IPS-18a (cell line): ENCODE results near the gene SPAG17.

Experiments used
- H3K27ac ChIP-seq: one replicate; pipeline ENCODE4 v1.5.1; 2013; ENCODE audit warnings: low read length
- H3K27me3 ChIP-seq: one replicate; pipeline ENCODE4 v1.6.1; 2013; ENCODE audit warnings: mild to moderate bottlenecking, low read length; ENCODE audit not compliant: control insufficient read depth, insufficient read depth
- H3K36me3 ChIP-seq: one replicate; pipeline ENCODE4 v1.6.1; 2013; ENCODE audit warnings: low read depth, low read length; ENCODE audit not compliant: control insufficient read depth
- H3K4me1 ChIP-seq: one replicate; pipeline ENCODE4 v1.6.1; 2013; ENCODE audit warnings: low read depth, low read length; ENCODE audit not compliant: control insufficient read depth
- H3K4me3 ChIP-seq: one replicate; pipeline ENCODE4 v1.5.1; 2013; ENCODE audit warnings: low read length
- H3K9ac ChIP-seq: one replicate; pipeline ENCODE4 v1.6.1; 2013; ENCODE audit warnings: mild to moderate bottlenecking, low read length, moderate library complexity
- H3K9me3 ChIP-seq: one replicate; pipeline ENCODE4 v1.6.1; 2013; ENCODE audit warnings: low read depth, low read length; ENCODE audit not compliant: control insufficient read depth

The SPAG17 gene

DNA sequence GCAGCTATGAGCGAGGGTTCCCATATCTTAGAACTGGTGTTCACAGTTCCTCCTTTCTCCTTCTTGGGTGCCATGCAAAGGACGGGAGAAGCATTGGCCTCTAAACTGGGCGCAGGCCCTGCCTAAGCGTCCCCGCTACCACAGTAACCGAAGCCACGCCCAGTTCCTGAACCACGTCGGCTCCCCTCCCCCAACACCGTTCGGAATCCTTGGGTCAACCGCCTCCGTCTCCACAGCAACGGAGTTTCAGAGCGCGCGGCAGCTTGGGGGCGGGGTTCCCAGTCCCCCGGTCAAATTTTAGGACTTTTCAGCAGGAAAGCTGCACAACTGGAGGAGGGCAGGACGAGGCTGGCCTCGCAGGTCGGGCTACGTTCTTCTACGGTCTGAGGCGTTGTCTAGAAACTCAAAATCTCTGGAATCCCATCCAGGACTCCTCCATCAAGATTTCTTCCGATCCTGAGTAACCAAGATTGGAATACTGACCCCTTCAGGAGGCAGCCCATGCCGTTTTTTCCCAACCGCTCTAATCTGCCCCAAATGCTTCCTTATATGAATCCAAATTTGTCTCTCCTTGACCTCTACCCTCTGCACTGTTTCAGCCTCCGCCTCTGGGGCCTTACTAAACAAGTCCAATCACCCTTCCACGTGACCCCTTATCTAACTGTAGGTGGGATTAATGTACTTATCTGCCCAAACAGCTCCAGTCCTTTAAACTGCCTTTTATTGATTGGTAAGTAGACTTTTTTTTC is at the start of gene SPAG17:
TSS of gene SPAG17 (minus strand) at position 145 of the 749 bp plus-strand sequence. CDS start at position 74, 71 bp downstream.
- H3K9ac ChIP-seq, result peak within 1 kb of the TSS; percentile 54
- peaks cover 25% of the 10 kb centered on the region for H3K4me1 ChIP-seq
- no peaks in the 10 kb centered on the region for H3K36me3 ChIP-seq
- peak within 1 kb of the TSS; percentile 69 for H3K27ac ChIP-seq
- no peaks in the 10 kb centered on the region for H3K27me3 ChIP-seq
- peak within 1 kb of the TSS; percentile 71 for H3K4me3 ChIP-seq
- H3K9me3 ChIP-seq, result no peaks in the 10 kb centered on the region

DNA sequence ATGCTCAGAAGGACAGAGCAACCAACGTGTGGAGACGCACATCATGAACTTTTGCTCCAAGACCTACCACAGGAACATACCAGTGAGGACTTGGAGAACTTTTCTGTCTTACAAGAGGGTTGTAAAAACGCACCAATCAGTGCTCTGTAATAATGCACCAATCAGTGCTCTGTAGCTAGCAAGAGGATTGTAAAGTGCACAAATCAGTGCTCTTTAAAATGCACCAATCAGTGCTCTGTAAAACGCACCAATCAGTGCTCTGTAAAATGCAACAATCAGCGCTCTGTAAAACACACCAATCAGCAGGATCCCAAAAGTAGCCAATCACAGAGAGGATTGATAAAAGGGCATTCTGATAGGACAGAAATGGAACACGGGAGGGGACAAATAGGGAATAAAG is 40.4 kb upstream of the SPAG17 start:
- Histone ChIP-seq H3K36me3 (no peaks in the 10 kb centered on the region), H3K9me3 (no peaks in the 10 kb centered on the region), H3K4me3 (no peak overlapping the region), H3K27me3 (no peaks in the 10 kb centered on the region), H3K27ac (no peak overlapping the region), H3K9ac (no peak overlapping the region), H3K4me1 (no peaks in the 10 kb centered on the region)

DNA sequence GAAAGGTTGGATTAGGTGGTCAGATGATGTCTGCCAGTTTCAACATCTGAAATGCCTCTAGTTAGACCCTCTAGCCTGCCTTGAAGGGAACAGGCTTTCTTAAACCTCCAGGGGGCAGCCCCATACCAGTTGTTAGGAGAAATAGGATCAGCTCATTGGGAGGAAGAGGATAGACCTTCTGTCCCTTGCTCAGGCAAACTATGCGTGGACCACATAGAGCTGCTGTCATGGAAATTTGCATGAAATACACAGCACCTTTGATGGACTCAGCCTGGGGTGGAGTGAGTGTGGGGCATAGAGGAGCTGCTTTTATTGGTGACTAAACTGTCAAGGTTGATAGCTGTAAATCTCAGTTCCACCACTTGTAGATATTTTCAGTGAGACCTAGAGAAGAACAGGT is 38.4 kb upstream of the SPAG17 start:
- Histone ChIP-seq H3K9ac (no peak overlapping the region), H3K27me3 (no peaks in the 10 kb centered on the region), H3K9me3 (no peaks in the 10 kb centered on the region), H3K4me1 (no peaks in the 10 kb centered on the region), H3K36me3 (no peaks in the 10 kb centered on the region), H3K4me3 (no peak overlapping the region), H3K27ac (no peak overlapping the region)

DNA sequence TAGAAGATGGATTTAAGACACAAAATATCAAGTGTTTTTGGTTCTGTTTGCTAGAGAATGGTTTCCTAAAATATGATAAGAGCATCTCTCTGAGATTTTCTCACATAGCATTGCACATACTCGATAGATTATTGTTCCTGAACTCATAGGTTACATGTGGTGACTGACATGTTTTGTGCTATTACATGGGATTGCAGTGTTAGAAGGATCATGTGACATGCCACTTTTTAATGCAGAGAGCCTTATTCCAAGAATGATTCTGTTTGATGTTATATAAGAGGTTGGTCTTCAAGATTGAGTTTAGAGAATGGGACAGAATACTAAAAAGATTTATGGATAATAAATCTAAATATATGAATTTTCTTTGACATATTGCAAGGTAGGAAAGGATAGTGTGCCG is 34.4 kb upstream of the SPAG17 start:
- no peak overlapping the region for H3K27ac ChIP-seq
- no peaks in the 10 kb centered on the region for H3K4me1 ChIP-seq
- no peaks in the 10 kb centered on the region for H3K9me3 ChIP-seq
- H3K36me3 ChIP-seq, result no peaks in the 10 kb centered on the region
- H3K27me3 ChIP-seq, result no peaks in the 10 kb centered on the region
- no peak overlapping the region for H3K9ac ChIP-seq
- no peak overlapping the region for H3K4me3 ChIP-seq

DNA sequence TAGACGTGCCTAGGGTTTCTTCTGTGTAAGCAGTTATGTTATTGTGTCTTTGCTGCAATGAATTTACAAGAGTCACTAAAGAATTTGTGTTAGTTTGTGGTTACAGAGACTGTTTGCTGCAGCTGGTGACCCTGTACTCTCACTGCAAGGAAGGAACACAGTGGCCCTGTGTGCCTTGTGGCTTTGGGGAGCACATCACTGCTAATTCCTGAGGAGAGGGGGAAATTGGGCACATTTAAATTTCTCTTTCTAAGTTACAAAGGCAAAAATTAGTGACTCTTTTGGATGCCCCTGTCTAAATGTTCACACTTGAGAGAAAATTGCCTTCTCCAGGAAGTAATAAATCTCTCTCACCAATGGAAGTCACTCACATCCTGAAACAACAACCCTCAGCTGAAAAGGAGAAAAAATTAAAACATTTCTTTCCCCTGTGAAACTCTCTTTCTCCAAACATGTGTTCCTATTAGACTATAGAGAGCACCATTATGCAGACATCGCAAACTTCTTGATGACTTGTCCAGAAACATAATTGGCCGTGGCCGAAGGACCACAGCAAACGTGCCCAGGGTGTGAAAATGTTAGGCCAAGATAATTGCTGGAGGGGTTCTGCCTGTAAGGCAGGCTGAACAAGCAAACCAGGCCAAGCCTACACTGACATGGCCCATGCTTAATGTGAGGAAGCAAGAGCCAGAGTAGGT is 32.3 kb upstream of the SPAG17 start:
- H3K36me3 ChIP-seq, result no peaks in the 10 kb centered on the region
- no peak overlapping the region for H3K4me3 ChIP-seq
- no peak overlapping the region for H3K27ac ChIP-seq
- no peaks in the 10 kb centered on the region for H3K9me3 ChIP-seq
- H3K9ac ChIP-seq, result no peak overlapping the region
- no peaks in the 10 kb centered on the region for H3K27me3 ChIP-seq
- H3K4me1 ChIP-seq, result no peaks in the 10 kb centered on the region

DNA sequence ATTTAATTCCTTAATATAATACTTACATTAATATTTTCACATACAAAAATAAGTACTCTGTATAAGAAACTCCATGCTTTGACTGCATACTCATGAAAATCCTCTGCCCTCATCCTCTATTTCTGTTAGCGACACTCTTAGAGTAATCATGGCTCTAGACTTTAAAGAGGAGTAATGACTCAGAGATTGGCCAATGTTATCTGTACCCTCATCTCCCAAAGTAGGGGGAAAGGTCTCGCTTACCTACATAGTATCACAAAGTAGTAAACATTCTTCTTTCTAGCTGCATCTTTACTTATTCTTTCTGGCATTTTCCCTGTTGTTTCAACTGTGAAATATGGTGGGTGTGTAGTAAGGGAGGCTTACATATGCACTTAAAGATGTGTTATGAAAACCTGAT is 29.8 kb upstream of the SPAG17 start:
- Histone ChIP-seq H3K9ac (no peak overlapping the region), H3K27me3 (no peaks in the 10 kb centered on the region), H3K4me3 (no peak overlapping the region), H3K9me3 (no peaks in the 10 kb centered on the region), H3K27ac (no peak overlapping the region), H3K36me3 (no peaks in the 10 kb centered on the region), H3K4me1 (no peaks in the 10 kb centered on the region)

DNA sequence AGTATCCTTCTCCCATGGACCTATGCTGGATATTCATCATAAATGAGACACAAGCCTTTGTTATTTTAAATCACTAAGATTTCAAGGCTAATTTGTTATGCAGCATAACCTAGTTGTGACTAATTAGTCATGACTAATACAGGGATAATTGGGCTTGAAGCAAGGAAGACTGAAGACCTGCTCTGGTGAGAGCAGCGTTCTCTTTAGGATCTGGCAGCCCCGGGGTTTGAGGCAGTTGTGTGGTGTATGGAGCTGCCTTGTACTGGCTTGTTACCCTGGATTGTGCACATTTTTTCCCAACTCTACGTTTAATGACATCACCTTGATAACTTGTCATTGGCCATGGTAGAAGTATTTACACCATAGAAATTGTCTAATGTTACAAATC is 25.7 kb upstream of the SPAG17 start:
- Histone ChIP-seq H3K27me3 (no peaks in the 10 kb centered on the region), H3K36me3 (no peaks in the 10 kb centered on the region), H3K4me1 (no peaks in the 10 kb centered on the region), H3K9me3 (no peaks in the 10 kb centered on the region), H3K27ac (no peak overlapping the region), H3K4me3 (no peak overlapping the region), H3K9ac (no peak overlapping the region)

DNA sequence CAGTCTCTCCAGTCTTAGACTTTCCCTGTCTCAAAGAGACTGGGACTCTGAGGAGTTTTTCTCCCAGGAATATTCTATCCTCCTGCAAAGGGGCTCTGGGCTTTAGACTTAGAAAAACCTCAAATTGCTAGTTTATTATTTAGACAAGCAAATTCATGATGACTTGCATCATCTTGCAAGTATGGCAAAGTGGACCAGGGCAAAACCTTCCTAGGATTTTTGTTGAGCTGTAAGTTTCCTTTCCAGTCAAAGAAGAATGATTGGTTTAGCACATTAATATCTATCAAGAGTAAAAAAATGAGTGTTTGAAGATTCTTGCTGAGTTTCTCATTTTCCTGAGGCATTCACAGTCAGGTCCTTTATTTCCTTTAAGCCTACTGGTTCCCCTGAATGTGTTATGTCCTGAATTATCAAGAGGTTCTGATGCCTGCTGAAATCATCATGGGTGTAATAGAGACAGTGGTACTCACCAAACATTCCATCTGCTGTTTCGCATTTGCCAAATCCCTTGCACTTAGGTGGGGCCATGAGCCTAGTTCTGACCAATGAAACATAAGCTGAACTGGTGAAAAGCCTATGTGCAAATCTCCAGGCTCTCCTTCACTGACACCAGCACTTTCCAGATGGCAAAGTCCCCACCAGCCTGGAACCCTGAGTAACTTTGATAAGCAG is 25.2 kb upstream of the SPAG17 start:
- H3K9ac ChIP-seq, result no peak overlapping the region
- H3K27ac ChIP-seq, result no peak overlapping the region
- H3K4me1 ChIP-seq, result no peaks in the 10 kb centered on the region
- no peak overlapping the region for H3K4me3 ChIP-seq
- H3K9me3 ChIP-seq, result no peaks in the 10 kb centered on the region
- no peaks in the 10 kb centered on the region for H3K36me3 ChIP-seq
- H3K27me3 ChIP-seq, result no peaks in the 10 kb centered on the region

DNA sequence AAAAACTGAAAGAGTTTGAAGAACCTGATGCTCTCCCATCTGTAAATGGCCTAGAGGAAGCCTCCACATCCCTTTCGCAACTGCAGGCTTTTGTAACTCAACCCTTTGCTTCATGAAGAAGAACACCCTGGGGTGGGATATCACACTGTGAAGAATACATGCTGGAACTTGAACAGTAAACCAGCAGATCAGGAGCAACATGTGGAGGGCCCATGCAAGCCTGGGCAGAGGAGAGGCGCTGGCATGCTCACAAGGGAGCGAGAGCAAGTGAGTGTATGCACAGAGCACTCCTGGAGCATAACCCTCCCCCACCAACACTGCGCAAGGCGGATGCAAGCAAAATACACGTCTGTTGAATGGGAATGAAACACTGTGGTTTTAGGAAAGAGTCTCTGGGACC is 24.6 kb upstream of the SPAG17 start:
- Histone ChIP-seq H3K27me3 (no peaks in the 10 kb centered on the region), H3K27ac (no peak overlapping the region), H3K9ac (no peak overlapping the region), H3K4me1 (no peaks in the 10 kb centered on the region), H3K36me3 (no peaks in the 10 kb centered on the region), H3K4me3 (no peak overlapping the region), H3K9me3 (no peaks in the 10 kb centered on the region)

DNA sequence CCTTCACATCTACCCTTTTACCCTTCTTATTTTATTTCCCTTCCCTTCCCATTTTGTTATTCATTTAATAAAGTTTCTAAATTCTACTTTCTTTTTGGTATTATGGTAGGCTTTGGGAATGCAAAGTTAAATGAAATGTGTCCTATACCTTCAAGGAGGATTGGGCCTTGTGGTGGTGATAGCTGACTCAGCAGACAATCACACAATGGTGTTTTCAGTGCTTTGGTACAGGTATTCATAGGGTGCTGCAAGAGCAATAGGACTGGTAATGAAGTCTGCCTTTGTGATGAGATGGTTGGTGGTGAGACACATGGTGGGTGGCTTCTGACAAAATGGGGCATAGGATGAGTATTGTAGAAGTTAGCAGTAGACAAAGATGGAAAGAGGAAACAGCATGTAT is 21.9 kb upstream of the SPAG17 start:
- H3K36me3 ChIP-seq, result no peaks in the 10 kb centered on the region
- H3K27me3 ChIP-seq, result no peaks in the 10 kb centered on the region
- no peaks in the 10 kb centered on the region for H3K4me1 ChIP-seq
- no peak overlapping the region for H3K9ac ChIP-seq
- no peak overlapping the region for H3K4me3 ChIP-seq
- H3K9me3 ChIP-seq, result no peaks in the 10 kb centered on the region
- no peak overlapping the region for H3K27ac ChIP-seq

DNA sequence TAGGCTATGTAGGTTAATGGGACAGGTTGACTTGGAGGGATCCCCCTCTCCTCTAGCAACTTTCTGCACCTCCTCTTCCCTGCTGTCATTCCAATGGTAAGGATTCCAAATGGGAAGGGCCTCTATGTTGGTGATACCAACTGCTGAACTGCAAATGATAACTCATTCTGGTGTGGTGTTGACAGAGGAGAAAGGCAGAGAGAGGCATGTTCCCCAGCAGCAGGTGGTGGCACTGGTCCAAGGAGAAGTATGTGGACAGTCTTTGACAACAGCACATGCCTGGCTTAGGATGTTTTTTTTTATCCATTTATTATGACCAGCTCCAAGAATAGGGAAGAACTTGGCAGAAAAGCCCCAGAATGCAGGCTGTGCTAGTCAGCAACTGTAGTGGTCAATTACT is 19.6 kb upstream of the SPAG17 start:
- Histone ChIP-seq H3K4me1 (no peaks in the 10 kb centered on the region), H3K9ac (no peak overlapping the region), H3K36me3 (no peaks in the 10 kb centered on the region), H3K4me3 (no peak overlapping the region), H3K9me3 (no peaks in the 10 kb centered on the region), H3K27ac (no peak overlapping the region), H3K27me3 (no peaks in the 10 kb centered on the region)
